ENCODE data around the gene CBFA2T3.

Gene CBFA2T3

GRCh38 chr16:88830783-88831182 lies 146.2 kb downstream of the CBFA2T3 start:
- DNase-seq = no peak

GRCh38 chr16:88830258-88830657 lies 146.7 kb downstream of the CBFA2T3 start:
- no peak for DNase-seq

GRCh38 chr16:88828711-88829110 lies 148.3 kb downstream of the CBFA2T3 start:
- DNase-seq = no peak

GRCh38 chr16:88827727-88828126 lies 149.3 kb downstream of the CBFA2T3 start:
- DNase-seq = no peak

GRCh38 chr16:88826070-88826840 lies 150.8 kb downstream of the CBFA2T3 start:
- DNase-seq = no peak

- no peak for DNase-seq
These were observed 151.9 kb downstream of the CBFA2T3 start for GRCh38 chr16:88825146-88825545.

Data from fibroblast of skin of right quadriceps (primary cell).